Measurements from ENCODE around the gene MUC5B.
"Not testable (repeated sequence)": the region's sequence is repeated elsewhere in the genome, so short reads cannot be mapped to it uniquely, and the experiment has no call there.

Gene MUC5B

DNA sequence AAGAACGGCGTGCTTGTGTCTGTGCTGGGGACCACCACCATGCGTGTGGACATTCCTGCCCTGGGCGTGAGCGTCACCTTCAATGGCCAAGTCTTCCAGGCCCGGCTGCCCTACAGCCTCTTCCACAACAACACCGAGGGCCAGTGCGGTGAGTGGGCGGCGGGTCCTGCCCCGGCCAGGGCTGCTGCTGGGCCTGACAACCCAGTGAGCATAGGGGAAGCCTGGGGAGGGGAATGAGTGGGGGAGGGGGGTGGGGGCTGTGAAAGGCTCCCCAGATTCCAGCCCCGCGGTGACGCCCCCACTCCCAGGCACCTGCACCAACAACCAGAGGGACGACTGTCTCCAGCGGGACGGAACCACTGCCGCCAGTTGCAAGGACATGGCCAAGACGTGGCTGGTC lies 31.9 kb downstream of the MUC5B start:
- no peak for DNase-seq

GRCh38 chr11:1255151-1255550 lies 32.3 kb downstream of the MUC5B start:
- no peak for DNase-seq

GRCh38 chr11:1256257-1257045 lies 33.6 kb downstream of the MUC5B start:
- DNase-seq = no peak

DNA sequence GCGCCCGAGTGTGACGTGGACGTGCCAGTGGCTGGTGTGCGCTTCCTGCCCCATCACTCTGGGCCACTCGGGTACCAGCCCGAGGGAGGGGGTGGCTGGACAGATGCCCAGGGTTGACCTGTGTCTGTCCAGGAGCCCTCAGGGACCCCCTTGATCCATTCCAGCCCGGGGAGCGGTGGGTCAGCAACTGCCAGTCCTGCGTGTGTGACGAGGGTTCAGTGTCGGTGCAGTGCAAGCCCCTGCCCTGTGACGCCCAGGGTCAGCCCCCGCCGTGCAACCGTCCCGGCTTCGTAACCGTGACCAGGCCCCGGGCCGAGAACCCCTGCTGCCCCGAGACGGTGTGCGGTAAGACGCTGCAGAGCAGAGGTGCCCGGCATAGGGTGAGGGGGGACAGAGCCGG lies 34.5 kb downstream of the MUC5B start:
- no peak for DNase-seq

- DNase-seq = no peak
Measured at GRCh38 chr11:1257916-1258315, 35.0 kb downstream of the MUC5B start.

GRCh38 chr11:1258401-1259075 lies 35.7 kb downstream of the MUC5B start:
- DNase-seq = no peak

- no peak for DNase-seq
Measured at GRCh38 chr11:1259076-1259461, 36.2 kb downstream of the MUC5B start.

- DNase-seq = no peak
Measured at GRCh38 chr11:1259561-1259960, 36.7 kb downstream of the MUC5B start.

DNA sequence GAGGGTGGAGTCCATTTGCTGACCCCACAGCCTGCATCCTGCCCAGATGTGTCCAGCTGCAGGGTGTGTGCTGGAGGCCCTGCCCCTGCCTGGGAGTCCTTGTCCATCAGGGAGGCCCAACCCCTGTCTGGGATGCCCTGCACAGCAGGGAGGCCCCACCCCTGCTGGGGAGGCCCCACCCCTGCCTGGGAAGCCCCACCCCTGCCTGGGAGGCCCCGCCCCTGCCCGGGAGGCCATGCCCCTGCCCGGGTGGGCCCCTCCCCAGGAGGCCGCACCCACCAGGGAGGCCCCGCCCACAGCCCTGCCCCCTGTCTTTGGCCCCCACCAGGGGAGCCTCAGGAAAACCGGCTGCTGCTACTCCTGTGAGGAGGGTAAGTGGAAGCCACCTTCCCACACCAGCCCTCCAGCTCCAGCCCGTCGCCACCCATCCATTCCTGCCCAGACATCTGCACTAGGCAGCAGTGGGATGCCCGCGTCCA lies 37.2 kb downstream of the MUC5B start:
- no peak for DNase-seq

GRCh38 chr11:1260620-1261019 lies 37.8 kb downstream of the MUC5B start:
- DNase-seq = no peak

DNA sequence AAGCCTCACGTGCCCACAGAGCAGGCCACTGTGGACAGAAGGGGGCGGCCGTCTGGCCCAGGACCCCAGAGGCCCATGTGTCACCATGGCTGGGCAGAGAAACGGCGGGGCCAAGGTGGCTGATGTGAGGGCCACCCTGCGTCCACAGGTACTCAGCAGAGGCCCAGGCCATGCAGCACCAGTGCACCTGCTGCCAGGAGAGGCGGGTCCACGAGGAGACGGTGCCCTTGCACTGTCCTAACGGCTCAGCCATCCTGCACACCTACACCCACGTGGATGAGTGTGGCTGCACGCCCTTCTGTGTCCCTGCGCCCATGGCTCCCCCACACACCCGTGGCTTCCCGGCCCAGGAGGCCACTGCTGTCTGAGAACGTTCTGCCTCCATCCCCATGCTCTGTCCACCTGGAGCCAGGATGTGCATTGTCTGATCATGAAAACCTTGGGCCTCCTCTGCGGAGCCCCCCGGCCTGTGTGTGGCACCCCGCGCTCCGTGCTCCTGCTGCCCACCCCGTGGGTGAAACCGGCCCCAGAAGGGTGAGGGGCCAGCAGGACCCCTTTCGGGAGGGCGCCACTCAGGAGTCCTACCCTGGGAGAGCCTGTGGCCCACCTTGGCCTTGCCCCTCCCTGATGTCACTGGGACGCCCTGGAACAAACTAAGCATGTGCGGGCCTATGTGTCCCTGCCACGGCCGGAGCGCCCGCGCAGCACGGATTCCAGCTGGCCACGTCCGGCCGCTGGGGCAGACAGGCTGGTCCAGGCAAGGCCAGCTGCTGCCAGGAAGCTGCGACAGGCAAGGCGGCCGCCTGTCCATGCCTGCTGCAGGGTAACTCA lies 38.6 kb downstream of the MUC5B start:
- no peak for DNase-seq

GRCh38 chr11:1262172-1263006 lies 39.5 kb downstream of the MUC5B start:
- DNase-seq = peak; percentile 75

DNA sequence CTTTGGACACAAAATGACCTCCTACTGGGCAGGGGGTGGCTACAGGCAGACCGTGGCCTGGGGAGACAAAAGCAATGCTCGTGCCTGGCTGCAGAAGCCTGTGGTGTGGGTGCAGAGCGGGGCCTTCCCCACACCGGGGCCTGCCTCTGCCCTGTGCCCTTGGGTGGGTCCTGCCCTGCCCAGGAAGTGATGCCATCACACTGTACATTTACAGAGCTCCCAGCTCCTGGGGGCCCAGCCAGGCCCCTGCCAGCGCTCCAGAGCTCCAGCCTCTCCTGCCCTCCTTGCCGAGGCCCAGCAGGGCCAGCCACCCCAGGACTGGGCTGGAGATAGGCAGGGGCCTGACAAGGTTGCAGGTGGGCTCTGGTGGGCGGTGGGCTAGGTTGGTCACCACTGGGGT lies 40.1 kb downstream of the MUC5B start:
- DNase-seq = no peak

DNA sequence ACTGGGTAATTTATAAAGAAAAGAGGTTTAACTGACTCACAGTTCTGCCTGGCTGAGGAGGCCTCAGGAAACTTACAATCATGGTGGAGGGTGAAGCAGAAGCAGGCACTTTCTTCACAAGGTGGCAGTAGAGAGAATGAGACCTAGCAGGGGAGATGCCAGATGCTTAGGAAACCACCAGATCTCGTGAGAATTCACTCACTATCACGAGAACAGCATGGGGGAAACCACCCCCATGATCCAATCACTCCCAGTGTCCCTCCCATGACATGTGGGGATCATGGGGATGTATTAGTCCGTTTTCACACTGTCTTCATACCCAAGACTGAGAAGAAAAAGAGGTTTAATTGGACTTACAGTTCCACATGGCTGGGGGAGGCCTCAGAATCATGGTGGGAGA lies 41.6 kb downstream of the MUC5B start:
- DNase-seq = peak; percentile 65

- DNase-seq = not testable (repeated sequence)
Measured at GRCh38 chr11:1265480-1265879, 42.6 kb downstream of the MUC5B start.

DNA sequence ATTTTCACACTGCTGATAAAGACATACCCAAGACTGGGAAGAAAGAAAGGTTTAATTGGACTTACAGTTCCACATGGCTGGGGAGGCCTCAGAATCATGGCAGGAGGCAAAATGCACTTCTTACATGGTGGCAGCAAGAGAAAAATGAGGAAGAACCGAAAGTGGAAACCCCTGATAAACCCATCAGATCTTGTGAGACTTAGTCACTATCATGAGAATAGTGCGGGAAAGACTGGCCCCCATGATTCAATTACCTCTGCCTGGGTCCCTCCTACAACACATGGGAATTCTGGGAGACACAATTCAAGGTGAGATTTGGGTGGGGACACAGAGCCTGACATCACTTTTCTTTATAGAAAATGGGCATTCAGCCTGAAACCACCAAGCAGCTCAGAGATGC lies 44.1 kb downstream of the MUC5B start:
- not testable (repeated sequence) for DNase-seq

GRCh38 chr11:1267441-1268100 lies 44.7 kb downstream of the MUC5B start:
- DNase-seq = no peak

DNA sequence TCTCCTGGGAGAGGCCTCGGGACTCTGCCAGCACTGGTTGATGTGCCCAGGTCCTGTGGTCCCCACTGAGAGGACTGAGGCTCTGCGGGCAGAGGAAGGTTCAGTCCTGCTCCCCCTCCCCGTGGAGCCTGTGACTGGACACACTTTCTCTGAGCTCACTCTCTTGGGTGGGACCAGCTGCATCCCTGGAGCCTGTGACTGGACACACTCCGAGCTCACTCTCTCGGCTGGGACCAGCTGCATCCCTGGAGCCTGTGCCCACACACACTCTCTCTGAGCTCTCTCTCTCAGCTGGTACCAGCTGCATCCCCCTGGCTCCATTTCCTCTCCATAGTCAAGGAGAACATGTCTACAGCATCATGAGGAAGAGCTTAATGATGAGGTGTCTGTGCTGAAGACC lies 47.1 kb downstream of the MUC5B start:
- no peak for DNase-seq

- no peak for DNase-seq
Measured at GRCh38 chr11:1270476-1270875, 47.6 kb downstream of the MUC5B start.

- DNase-seq = no peak
Measured at GRCh38 chr11:1271002-1271401, 48.1 kb downstream of the MUC5B start.

DNA sequence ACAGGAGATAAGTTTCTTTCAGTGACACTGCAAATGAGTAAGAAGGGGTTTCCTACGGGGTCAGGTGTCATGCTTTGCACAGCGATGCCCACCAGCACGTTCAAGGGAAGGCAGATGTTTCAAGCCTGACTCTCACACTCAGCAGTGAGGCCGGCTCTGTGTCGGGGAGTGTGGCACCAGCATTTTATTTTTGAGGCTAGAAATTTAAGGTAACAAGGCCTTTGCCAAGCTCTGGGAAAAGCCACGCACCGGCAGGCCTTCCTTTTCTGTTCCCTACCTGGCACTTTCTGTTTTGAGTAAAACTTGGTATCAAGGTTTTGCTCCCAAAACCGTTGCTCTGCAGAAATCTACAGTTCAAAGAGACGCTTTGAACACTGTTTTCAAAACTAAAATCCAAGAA lies 48.5 kb downstream of the MUC5B start:
- no peak for DNase-seq

DNA sequence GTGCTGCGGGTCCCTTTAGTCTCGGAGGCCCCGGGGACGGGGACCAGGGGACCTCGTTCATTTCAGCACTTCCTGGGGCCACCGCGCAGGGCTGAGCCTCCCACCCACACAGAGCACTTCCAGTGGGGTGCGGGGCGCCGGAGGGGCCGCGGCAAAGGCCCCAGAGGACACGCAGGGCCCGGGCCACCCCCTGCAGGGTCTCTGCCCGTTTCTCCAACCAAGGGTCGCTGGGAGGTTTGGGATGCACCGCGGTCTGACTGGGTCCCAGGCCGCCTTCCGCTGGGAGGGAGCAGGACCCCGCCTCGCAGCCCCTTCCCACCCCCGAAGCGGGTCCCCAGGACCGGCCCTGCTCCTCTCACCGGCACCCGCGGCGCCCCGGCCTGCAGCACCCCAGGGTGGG lies 49.1 kb downstream of the MUC5B start:
- DNase-seq = no peak
